Measurements from ENCODE around the gene CASZ1.

Gene CASZ1

DNA sequence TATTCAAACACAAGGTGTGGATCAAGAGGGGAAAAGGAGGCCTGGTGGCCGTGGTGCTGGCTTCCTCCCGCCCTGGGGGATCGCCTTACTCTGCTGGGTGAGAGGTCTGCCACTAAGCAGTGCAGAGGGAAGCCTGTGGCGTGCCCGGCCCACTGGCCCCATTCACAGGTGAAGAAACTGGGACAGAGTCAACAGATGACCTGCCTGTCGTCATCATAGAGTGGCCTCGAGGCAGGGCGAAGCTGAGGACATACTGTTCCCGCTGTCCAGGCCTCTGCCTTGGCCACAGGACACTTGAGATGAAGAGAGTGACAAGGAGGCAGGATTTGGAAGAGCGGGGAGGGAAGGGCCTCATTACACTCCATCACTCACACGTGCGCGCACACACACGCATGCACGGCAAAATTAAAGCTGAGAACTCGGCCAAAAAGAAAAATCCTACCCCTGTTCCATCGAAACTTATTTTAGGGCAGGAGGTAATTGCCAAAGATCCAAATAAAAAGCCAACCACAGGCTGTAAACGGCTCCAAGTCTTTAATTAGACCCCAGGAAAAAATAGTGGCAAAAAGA lies 50.5 kb downstream of the CASZ1 start:
- DNase-seq: no peak

DNA sequence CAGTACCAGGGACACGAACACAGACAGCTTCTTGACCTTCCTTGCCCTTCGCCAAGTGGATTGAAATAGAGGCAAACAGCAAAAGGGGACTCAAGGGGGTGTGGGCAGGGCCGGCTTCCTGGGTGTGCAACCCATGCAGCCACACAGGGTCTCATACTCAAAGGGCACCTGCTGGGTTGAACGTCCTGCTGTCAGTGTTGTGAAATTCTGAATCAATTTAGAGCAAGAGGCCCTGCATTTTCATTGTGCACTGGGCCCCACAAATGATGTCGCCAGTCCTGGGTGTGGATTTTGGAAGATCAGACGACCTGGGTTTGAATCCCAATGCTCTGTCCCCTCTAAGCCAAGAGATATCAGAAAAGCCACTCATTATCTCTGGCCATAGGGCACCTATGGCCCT lies 51.1 kb downstream of the CASZ1 start:
- DNase-seq: no peak

DNA sequence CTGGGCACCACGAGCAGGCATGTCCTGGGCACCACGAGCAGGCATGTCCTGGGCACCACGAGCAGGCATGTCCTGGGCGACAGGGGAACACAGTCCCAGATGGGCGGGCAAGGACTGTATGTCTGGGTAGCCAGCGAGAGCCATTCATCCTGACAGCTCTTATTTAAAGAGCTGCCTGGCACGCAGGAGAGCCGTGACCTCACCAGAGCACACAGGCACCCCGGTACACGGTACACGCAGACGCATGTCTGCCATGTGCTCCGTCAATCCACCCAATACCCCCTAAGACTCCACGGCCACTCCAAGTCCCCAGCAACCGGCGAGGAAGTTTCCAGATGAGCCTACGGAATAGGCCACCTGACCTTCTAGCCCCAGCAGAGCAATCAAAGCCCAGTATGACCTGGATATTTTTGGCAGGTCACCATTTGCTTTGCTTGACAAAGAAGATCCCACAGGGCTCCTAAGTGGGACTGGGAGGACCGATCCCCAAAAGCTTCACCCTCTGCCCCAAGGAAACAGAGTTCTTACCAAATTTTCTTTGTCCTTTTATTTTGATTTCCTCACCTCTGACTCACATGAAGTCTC lies 51.7 kb downstream of the CASZ1 start:
- DNase-seq: no peak

DNA sequence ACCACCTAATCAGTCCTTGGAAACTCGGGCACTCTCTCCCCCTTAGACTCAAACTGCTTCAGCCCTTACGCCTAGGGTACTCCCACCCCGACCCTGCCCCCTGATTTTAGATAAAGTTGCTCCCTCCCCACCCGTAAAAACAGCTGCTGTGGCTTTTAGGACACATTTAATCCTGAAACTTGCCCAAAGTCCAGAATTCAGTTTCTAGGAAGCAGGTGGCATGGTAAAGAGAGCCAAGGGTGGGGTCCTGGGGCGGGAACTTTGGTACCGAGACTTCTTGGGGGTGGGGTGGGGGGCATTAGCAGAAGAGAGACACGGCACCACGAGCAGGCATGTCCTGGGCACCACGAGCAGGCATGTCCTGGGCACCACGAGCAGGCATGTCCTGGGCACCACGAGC lies 52.4 kb downstream of the CASZ1 start:
- DNase-seq: no peak

- no peak for DNase-seq
These were observed 54.8 kb downstream of the CASZ1 start for GRCh38 chr1:10741696-10742095.

DNA sequence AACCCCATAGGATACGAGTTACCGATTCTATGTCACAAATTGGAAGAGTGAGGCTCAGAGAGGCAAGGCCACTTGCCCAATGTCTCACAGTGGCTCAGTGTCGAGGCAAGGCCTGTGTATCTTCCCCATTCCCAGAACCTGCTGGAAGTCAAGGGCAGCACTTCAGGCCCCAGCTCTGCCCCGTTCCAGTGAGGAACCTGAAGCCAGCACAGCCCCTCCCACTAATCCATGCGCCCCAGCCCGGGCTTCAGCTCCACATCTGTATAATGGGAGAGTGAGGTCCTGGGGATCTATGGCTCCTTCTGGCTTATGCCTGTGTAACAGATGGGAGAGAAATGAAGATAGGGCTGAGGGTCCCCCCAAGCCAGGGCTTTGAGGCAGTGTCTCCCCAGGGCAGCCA lies 56.3 kb downstream of the CASZ1 start:
- DNase-seq: no peak

DNA sequence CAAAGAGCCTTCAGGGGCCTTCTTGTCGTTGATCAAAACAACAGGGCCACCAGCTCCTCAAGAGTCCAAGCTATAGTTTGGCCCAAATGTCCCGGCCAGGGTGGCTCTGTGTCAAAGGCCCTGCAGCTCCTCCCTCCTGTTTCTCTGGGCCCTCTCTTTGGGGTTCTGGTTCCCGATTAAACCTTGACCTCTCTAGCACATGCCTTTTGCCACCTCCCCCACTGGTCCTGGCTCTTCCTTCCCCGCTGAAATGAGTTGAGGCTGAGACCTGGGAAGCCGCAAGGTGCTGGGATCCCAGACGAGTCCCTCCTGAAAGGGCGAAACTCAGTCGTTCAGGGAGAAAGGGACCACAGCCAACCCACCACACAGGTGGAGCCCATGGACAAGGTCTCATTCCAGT lies 56.9 kb downstream of the CASZ1 start:
- no peak for DNase-seq

DNA sequence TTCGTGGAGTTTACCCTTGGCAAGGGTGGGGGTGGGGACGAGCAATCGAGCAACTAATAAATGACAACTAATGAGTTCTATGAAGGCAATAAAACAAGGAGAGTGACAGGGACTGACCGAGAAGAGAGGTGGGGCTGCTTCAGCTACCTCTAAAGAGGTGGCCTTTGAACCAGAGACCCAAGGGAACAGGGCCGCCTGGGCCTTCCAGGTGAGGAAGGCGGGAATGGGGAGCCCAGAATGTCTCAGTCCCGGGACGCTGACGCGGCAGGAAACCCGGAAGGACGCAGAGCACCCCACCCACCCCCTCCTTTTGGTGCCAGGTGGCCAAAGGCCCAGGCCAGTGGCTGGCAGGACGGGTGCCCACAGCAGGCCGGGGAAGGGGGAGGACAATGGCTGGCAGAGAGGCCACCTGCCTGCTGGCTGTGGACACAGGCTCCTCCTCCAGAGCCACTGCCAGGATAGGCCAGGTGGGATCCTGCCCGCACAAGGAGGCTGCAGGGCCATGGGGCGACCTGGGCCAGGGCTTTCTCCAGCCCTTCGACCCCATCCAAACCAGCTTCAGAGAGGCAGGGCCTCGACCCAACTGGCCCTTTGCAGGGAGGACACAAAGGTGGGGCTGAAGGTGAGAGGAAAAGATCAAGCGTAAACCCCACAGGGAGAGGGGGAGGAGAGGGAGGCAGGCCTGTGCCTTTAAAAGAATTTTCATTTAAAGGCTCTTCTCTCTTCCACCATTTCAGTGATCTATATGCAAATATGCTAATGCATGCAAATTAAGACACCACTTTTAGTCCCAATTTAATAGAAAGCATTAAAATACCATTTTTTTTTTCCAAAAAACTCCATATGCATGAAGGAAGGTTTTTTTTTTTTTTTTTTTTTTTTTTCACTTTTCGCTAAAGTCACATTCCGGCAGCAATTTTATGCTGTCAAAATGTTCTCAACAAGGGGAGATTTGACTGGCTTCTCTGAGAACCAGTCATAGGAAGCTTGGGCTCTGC lies 58.1 kb downstream of the CASZ1 start:
- no peak for DNase-seq

GRCh38 chr1:10737651-10738050 lies 58.8 kb downstream of the CASZ1 start:
- no peak for DNase-seq

- DNase-seq: no peak
These were observed 59.5 kb downstream of the CASZ1 start for GRCh38 chr1:10736634-10737586.

GRCh38 chr1:10735563-10736305 lies 60.7 kb downstream of the CASZ1 start:
- DNase-seq: no peak

GRCh38 chr1:10734962-10735544 lies 61.4 kb downstream of the CASZ1 start:
- no peak for DNase-seq

DNA sequence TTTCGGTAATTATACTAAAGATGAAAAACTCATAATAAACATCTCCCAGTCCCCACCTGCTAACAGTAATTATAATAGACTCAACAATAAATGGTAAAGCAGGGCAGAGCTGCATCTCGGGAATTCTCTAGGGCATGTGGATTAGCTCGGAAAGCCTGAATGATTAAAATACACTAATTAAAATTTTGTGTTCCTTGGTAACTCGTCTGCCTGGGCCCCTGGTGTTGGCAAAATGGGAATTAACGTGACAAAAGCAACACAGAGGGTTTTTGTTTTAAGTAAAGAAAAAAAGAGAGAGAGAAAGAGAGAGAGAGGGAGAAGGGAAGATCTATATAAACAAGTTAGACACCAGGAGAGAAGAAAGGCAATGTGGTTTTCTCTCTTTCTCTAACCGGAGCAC lies 62.1 kb downstream of the CASZ1 start:
- no peak for DNase-seq

DNA sequence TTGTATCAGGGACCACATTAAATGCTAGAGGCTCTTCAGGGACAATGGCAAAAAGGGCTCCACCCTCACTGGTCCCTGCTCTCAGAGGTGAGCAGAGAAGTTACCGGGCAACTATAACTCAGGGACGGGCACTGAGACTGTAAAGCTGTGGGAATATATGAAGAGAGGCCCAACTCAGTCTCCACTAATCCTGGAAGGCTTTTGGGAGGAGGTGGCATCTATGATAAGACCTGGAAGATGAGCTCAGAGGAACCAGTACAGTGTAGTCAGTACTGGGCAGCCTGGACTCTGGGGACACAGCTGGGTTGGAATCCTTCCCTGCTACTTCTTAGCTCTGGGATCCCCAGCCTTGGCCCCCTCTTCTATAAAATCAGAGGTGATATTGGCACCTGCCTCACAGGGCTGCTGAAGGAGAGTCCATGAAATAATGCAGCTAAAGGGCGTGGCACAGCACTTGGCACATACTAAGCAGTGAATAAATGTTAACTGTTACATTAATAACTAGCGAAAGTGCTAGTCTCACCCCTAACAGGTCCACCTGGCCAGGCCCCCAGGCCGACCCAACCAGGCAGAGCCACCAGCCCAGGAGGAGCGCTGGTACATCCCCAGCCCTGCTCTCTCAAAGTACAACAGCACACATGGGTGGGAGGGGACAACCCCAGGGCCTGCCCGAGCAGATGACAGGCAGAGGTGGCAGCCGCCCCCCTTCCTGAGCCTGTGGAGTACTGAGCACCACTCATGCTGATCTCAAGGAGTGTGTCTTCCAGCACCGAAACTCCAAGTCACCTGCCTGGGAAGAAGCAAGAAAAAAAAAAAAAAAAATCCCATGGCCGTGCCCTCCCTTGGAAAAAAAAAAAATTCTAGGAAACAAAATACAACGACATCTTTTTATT lies 62.7 kb downstream of the CASZ1 start:
- no peak for DNase-seq

- DNase-seq: no peak
These were observed 65.5 kb downstream of the CASZ1 start for GRCh38 chr1:10730985-10731384.

GRCh38 chr1:10728595-10729410 lies 67.6 kb downstream of the CASZ1 start:
- DNase-seq: no peak

GRCh38 chr1:10727751-10728232 lies 68.7 kb downstream of the CASZ1 start:
- no peak for DNase-seq

DNA sequence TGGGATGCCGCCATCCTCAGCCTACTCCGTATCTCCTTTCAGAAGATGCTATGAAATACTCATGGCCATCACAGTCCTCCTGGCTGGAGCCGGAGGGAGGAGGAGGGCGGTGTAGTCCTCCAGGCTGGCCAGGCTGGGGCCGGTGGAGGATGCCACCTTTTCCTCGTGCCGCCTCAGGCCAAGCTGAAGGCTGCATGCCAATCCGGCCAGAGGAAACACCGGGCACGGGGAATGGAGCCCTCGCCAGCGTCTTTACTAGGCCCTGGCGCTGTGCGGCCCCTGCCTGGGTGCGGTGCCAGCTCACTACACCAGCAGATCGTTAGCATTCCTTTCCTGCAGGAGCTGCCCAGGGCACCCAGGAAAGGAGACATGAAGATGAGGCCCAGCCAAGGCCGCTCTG lies 70.1 kb downstream of the CASZ1 start:
- DNase-seq: no peak

Data from activated gamma-delta T cell treated with Interleukin-2 at 50 U/mL for 16 hours (primary cell).